ENCODE data around the gene DHPS.

DHPS gene

GRCh38 chr19:12665671-12666264 lies 15.9 kb downstream of the DHPS start:
- Histone ChIP-seq H3K4me3 (ENCODE audit: low read depth, low read length) (peak overlapping the region; percentile 89), H3K36me3 (peaks cover 12% of the 10 kb centered on the region; the same call in 1 of the 2 replicates), H3K27me3 (no peaks in the 10 kb centered on the region), H3K4me1 (no peaks in the 10 kb centered on the region), H3K9me3 (no peaks in the 10 kb centered on the region)
- no peak for DNase-seq
- TF ChIP-seq CTCF (IDR thresholded peaks at IDR 0.05; ENCODE audit: low read depth, low read length): no peak

- H3K4me1 ChIP-seq: no peaks in the 10 kb centered on the region
- no peaks in the 10 kb centered on the region for H3K9me3 ChIP-seq
- no peaks in the 10 kb centered on the region for H3K27me3 ChIP-seq
- peaks cover 12% of the 10 kb centered on the region; the same call in 1 of the 2 replicates for H3K36me3 ChIP-seq
- no peak for TF ChIP-seq CTCF (IDR thresholded peaks at IDR 0.05; ENCODE audit: low read depth, low read length)
- no peak for DNase-seq
- H3K4me3 ChIP-seq (ENCODE audit: low read depth, low read length): no peak overlapping the region
Measured at GRCh38 chr19:12665281-12665573, 16.5 kb downstream of the DHPS start.

GRCh38 chr19:12664406-12665280 lies 17.0 kb downstream of the DHPS start:
- peak; percentile 64 for DNase-seq
- no peaks in the 10 kb centered on the region for H3K9me3 ChIP-seq
- no peak for TF ChIP-seq CTCF (IDR thresholded peaks at IDR 0.05; ENCODE audit: low read depth, low read length)
- peaks cover 12% of the 10 kb centered on the region; the same call in 1 of the 2 replicates for H3K36me3 ChIP-seq
- no peaks in the 10 kb centered on the region for H3K4me1 ChIP-seq
- H3K4me3 ChIP-seq (ENCODE audit: low read depth, low read length): no peak overlapping the region
- no peaks in the 10 kb centered on the region for H3K27me3 ChIP-seq

- Histone ChIP-seq H3K4me3 (ENCODE audit: low read depth, low read length) (no peak overlapping the region), H3K4me1 (no peaks in the 10 kb centered on the region), H3K9me3 (no peaks in the 10 kb centered on the region), H3K36me3 (peaks cover 7% of the 10 kb centered on the region; the same call in 1 of the 2 replicates), H3K27me3 (no peaks in the 10 kb centered on the region)
- no peak for TF ChIP-seq CTCF (IDR thresholded peaks at IDR 0.05; ENCODE audit: low read depth, low read length)
- DNase-seq: no peak
Measured at GRCh38 chr19:12660980-12661379, 20.7 kb downstream of the DHPS start.

GRCh38 chr19:12657966-12658365 lies 23.7 kb downstream of the DHPS start:
- DNase-seq: no peak
- no peaks in the 10 kb centered on the region for H3K27me3 ChIP-seq
- peaks cover 3% of the 10 kb centered on the region; the same call in 1 of the 2 replicates for H3K36me3 ChIP-seq
- no peaks in the 10 kb centered on the region for H3K4me1 ChIP-seq
- H3K9me3 ChIP-seq: no peaks in the 10 kb centered on the region
- H3K4me3 ChIP-seq (ENCODE audit: low read depth, low read length): no peak overlapping the region
- 0 out of 2 replicates have a peak, but pooled peaks have one; percentile 8 for TF ChIP-seq CTCF (IDR thresholded peaks at IDR 0.05; ENCODE audit: low read depth, low read length)
